Neural cell (in vitro differentiated cells): Measurements from ENCODE around the gene MARK3. TPM values are rescaled to one million over a fixed set of nuclear protein-coding genes. Genes with fewer than 3 reads are reported as not detected.

Source experiments
- H2AFZ ChIP-seq: fragments of 200-600, 300-800 bp; sonication (generic), shearing (Covaris generic); 2 replicates; pipeline ENCODE4 v1.6.0; 2014; ENCODE audit warnings: low read depth, mild to moderate bottlenecking, antibody characterized with exemption, low read length, moderate library complexity
- H3F3A ChIP-seq: fragments of 200-600 bp; shearing (Covaris generic); 2 replicates; pipeline ENCODE4 v1.6.1; 2016; ENCODE audit warnings: mild to moderate bottlenecking, moderate library complexity, mixed read lengths, antibody characterized with exemption, low read length; ENCODE audit not compliant: insufficient read depth, poor library complexity, severe bottlenecking
- H3K27ac ChIP-seq: fragments of 200-600, 300-800 bp; sonication (generic), shearing (Covaris generic); 2 replicates; pipeline ENCODE4 v1.5.1; 2014; ENCODE audit warnings: mild to moderate bottlenecking, low read length, moderate library complexity
- H3K27me3 ChIP-seq: fragments of 300-800, 200-600 bp; sonication (generic), shearing (Covaris generic); 2 replicates; pipeline ENCODE4 v1.6.0; 2014; ENCODE audit warnings: mild to moderate bottlenecking, low read depth, low read length, moderate library complexity; ENCODE audit not compliant: insufficient read depth
- H3K36me3 ChIP-seq: fragments of 300-800, 200-600 bp; sonication (generic), shearing (Covaris generic); 2 replicates; pipeline ENCODE4 v1.5.1; 2014; ENCODE audit warnings: mild to moderate bottlenecking, antibody characterized with exemption, low read length, moderate library complexity; ENCODE audit not compliant: insufficient read depth
- H3K4me2 ChIP-seq: fragments of 300-800, 200-600 bp; sonication (generic), shearing (Covaris generic); 2 replicates; pipeline ENCODE4 v1.6.0; 2014; ENCODE audit warnings: mild to moderate bottlenecking, low read length
- H3K4me3 ChIP-seq: fragments of 300-800, 200-600 bp; sonication (generic), shearing (Covaris generic); 2 replicates; pipeline ENCODE4 v1.5.1; 2014; ENCODE audit warnings: mild to moderate bottlenecking, low read length, moderate library complexity
- H3K79me2 ChIP-seq: fragments of 200-600 bp; shearing (Covaris generic); replicated peaks from 2 replicates; pipeline ENCODE4 v1.6.0; 2014; ENCODE audit warnings: mild to moderate bottlenecking, low read length, moderate library complexity; ENCODE audit not compliant: insufficient read depth
- H3K9ac ChIP-seq: fragments of 300-800, 200-600 bp; sonication (generic), shearing (Covaris generic); 2 replicates; pipeline ENCODE4 v1.6.1; 2016; ENCODE audit warnings: mild to moderate bottlenecking, low read length, mixed read lengths
- H3K9me2 ChIP-seq: fragments of 200-600 bp; shearing (Covaris generic); 2 replicates; pipeline ENCODE4 v1.6.1; 2016; ENCODE audit warnings: mild to moderate bottlenecking, low read length, mixed read lengths; ENCODE audit not compliant: insufficient read depth
- H3K9me3 ChIP-seq: fragments of 200-600, 300-800 bp; sonication (generic), shearing (Covaris generic); 2 replicates; pipeline ENCODE4 v1.6.1; 2016; ENCODE audit warnings: mild to moderate bottlenecking, mixed run types, low read length, moderate library complexity, mixed read lengths
- H4K20me1 ChIP-seq: fragments of 200-600 bp; shearing (Covaris generic); 2 replicates; pipeline ENCODE4 v1.6.1; 2016; ENCODE audit warnings: mild to moderate bottlenecking, mixed run types; ENCODE audit not compliant: insufficient read depth
- EP300 ChIP-seq: fragments of 450-650 bp; conservative IDR thresholded peaks from 2 replicates; pipeline ENCODE4 v1.6.1; 2014; ENCODE audit warnings: antibody characterized with exemption, mild to moderate bottlenecking, moderate library complexity; ENCODE audit not compliant: poor library complexity, severe bottlenecking
- EZH2 ChIP-seq: fragments of 200-600, 300-800 bp; shearing (Covaris generic), sonication (generic); IDR thresholded peaks from 2 replicates; pipeline ENCODE4 v1.6.1; 2014; ENCODE audit warnings: antibody characterized with exemption, low read length, borderline replicate concordance, mild to moderate bottlenecking; ENCODE audit not compliant: insufficient read depth, poor library complexity, severe bottlenecking
- MXI1 ChIP-seq: fragments of 450-650 bp; conservative IDR thresholded peaks from 2 replicates; pipeline ENCODE4 v1.6.1; 2014; ENCODE audit warnings: antibody characterized with exemption, mild to moderate bottlenecking; ENCODE audit not compliant: poor library complexity, severe bottlenecking
- POLR2AphosphoS5 ChIP-seq: IDR thresholded peaks from 2 replicates; pipeline ENCODE4 v1.6.1; 2012
- RAD21 ChIP-seq: fragments of 450-650 bp; conservative IDR thresholded peaks from 2 replicates; pipeline ENCODE4 v1.6.1; 2014; ENCODE audit warnings: antibody characterized with exemption, mild to moderate bottlenecking, moderate library complexity
- REST ChIP-seq: IDR thresholded peaks from 2 replicates; pipeline ENCODE4 v1.6.1; 2012; ENCODE audit warnings: borderline replicate concordance
- SMC3 ChIP-seq: fragments of 450-650 bp; conservative IDR thresholded peaks from 2 replicates; pipeline ENCODE4 v1.6.1; 2014; ENCODE audit warnings: antibody characterized with exemption, mild to moderate bottlenecking, moderate library complexity; ENCODE audit not compliant: poor library complexity
- TAF1 ChIP-seq: IDR thresholded peaks from 2 replicates; pipeline ENCODE4 v1.6.1; 2012; ENCODE audit warnings: low read depth
- polyA plus RNA-seq: library from polyadenylated mRNA; depleted of rRNA; stranded (reverse); fragments of >200 nt; gene quantifications from 2 replicates; pipeline ENCODE4 v1.2.3, GENCODE V29; 2014
- TF ChIP-seq, protein P1 (sequence below): fragments of 450-650 bp; IDR thresholded peaks from 2 replicates; pipeline ENCODE4 v1.5.1; 2014; ENCODE audit warnings: antibody characterized with exemption, mild to moderate bottlenecking, moderate library complexity; ENCODE audit not compliant: poor library complexity, severe bottlenecking

The MARK3 gene
- polyA plus RNA-seq, 1 donor from 2014 or later = 158 TPM

DNA sequence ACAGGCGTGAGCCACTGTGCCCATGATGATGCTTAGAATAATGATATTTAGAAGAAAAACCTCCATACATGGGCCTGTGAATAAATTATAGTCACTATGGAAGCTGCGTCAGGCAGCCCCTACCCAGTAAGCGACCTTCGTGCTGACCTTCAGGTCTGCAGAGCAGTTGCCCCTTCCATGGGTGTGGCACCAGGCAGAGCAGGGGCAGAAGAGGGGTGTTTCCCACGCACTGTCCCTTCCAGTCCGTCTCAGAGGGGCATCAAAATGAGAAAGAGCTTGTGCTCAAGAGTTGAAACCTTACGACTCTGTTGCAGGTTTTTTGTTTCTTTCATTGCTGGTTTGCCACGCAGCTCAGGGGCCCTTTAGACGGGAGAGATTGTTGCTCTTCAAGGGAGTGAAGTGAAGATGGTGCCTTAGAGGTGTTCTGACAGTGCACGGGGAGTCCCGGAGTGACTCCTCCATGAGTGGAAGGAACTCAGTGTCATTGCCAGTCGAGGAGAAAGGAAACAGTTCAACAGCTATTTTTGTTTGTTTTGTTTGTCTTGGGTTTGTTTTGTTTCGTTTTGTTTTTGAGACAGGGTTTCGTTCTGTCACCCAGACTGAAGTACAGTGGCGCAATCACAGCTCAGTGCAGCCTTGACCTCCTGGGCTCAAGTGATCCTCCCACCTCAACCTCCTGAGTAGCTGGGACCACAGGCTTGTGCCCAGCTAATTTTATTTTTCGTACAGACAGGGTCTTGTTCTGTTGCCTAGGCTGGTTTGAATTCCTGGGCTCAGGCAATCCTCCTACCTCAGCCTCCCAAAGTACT, 123.5 kb downstream of the MARK3 start:
- Histone ChIP-seq H3F3A (no peaks in the 10 kb centered on the region), H3K9me2 (no peaks in the 10 kb centered on the region), H3K4me3 (no peak overlapping the region), H3K79me2 (no peaks in the 10 kb centered on the region), H3K27me3 (no peaks in the 10 kb centered on the region), H3K9me3 (no peaks in the 10 kb centered on the region), H3K9ac (no peak overlapping the region), H3K27ac (no peak overlapping the region), H3K4me2 (no peak overlapping the region), H3K36me3 (peaks cover 4% of the 10 kb centered on the region), H2AFZ (no peak overlapping the region), H4K20me1 (no peaks in the 10 kb centered on the region)
- no peak for TF ChIP-seq POLR2AphosphoS5
- TF ChIP-seq TAF1 = no peak
- TF ChIP-seq RAD21 = no peak
- TF ChIP-seq EP300 = no peak
- TF ChIP-seq MXI1 = no peak
- no peak for TF ChIP-seq REST
- no peak for TF ChIP-seq EZH2

DNA sequence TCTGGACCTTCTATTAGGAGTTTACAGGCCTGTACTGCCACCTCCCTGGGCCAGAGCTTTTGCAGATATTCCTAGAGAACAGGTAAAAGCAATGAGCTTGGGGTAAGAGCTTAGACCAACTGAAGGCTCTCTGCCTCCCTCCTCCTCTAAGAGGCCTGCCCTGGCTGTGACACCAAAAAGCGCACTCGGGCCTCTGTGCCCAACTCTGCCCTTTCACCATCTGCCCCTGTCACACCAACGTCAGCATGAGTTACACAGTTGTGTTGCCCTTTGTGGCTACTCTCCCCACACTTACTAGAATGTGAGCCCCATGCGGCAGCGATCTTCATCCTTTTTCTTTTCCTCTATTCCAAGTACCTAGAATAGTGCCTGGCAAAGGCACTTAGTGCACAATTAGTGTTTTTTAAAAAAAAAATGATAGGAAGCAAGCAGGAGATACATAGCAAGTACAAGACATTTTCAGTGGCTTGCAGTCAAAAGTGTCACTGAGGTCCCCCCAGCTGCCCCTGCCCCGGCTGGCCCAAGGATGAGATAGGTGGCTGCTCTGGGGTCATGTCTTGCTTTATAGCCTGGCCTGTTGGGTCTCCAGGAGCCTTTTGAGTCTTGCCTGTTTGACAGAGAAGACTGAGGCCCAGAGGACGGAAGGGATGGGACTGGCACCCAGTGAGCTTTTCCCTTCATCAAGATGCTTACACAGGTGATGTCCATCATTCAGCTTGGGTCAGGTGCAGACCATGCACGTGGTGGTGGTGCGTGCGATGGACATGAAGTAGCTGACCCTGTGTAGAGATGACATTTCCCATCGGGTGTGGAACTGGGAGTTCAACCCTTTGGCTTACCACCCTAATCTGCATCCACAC, 124.9 kb downstream of the MARK3 start:
- H3K9me3 ChIP-seq = no peaks in the 10 kb centered on the region
- H3F3A ChIP-seq = no peaks in the 10 kb centered on the region
- H3K9ac ChIP-seq = no peak overlapping the region
- no peak overlapping the region for H3K27ac ChIP-seq
- no peak overlapping the region for H2AFZ ChIP-seq
- TF ChIP-seq EP300 = no peak
- TF ChIP-seq REST = no peak
- TF ChIP-seq POLR2AphosphoS5 = no peak
- TF ChIP-seq, protein P1, sequence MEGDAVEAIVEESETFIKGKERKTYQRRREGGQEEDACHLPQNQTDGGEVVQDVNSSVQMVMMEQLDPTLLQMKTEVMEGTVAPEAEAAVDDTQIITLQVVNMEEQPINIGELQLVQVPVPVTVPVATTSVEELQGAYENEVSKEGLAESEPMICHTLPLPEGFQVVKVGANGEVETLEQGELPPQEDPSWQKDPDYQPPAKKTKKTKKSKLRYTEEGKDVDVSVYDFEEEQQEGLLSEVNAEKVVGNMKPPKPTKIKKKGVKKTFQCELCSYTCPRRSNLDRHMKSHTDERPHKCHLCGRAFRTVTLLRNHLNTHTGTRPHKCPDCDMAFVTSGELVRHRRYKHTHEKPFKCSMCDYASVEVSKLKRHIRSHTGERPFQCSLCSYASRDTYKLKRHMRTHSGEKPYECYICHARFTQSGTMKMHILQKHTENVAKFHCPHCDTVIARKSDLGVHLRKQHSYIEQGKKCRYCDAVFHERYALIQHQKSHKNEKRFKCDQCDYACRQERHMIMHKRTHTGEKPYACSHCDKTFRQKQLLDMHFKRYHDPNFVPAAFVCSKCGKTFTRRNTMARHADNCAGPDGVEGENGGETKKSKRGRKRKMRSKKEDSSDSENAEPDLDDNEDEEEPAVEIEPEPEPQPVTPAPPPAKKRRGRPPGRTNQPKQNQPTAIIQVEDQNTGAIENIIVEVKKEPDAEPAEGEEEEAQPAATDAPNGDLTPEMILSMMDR = no peak
- TF ChIP-seq SMC3 = no peak
- TF ChIP-seq EZH2 = no peak
- TF ChIP-seq MXI1 = no peak
- no peak for TF ChIP-seq TAF1
- TF ChIP-seq RAD21 = no peak
- no peak overlapping the region for H3K4me3 ChIP-seq
- H3K27me3 ChIP-seq = no peaks in the 10 kb centered on the region
- H4K20me1 ChIP-seq = no peaks in the 10 kb centered on the region
- H3K36me3 ChIP-seq = peaks cover under 1% of the 10 kb centered on the region
- no peaks in the 10 kb centered on the region for H3K79me2 ChIP-seq
- H3K4me2 ChIP-seq = no peak overlapping the region
- H3K9me2 ChIP-seq = no peaks in the 10 kb centered on the region
